ENCODE data around the gene FAM120AOS. TPM values are rescaled to one million over a fixed set of nuclear protein-coding genes. Genes with fewer than 3 reads are reported as not detected.

Gene FAM120AOS
- total RNA-seq, 4 donors from 2014 or later, result 53.2 to 76.3 (median 63.5) TPM

GRCh38 chr9:93415176-93415690, 38.1 kb downstream of the FAM120AOS start:
- no peak for TF ChIP-seq CTCF (IDR thresholded peaks at IDR 0.05; ENCODE audit: low read depth)

- TF ChIP-seq CTCF (IDR thresholded peaks at IDR 0.05; ENCODE audit: low read depth), result no peak
These were observed 39.9 kb downstream of the FAM120AOS start for GRCh38 chr9:93413530-93413929.

GRCh38 chr9:93406371-93406770, 47.0 kb downstream of the FAM120AOS start:
- TF ChIP-seq CTCF (IDR thresholded peaks at IDR 0.05; ENCODE audit: low read depth), result no peak

GRCh38 chr9:93398471-93398870, 54.9 kb downstream of the FAM120AOS start:
- TF ChIP-seq CTCF (IDR thresholded peaks at IDR 0.05; ENCODE audit: low read depth), result no peak

- TF ChIP-seq CTCF (IDR thresholded peaks at IDR 0.05; ENCODE audit: low read depth), result no peak
These were observed 55.6 kb downstream of the FAM120AOS start for GRCh38 chr9:93397661-93398373.

Small RNA genes within 50 kb of the gene (small RNA-seq; reads per million reads assigned to genes)
- gene RF00019, result 0.49 reads per million

Other genes with a start within 250 kb of the FAM120AOS start
- gene FAM120A, start 1.9 kb downstream of the FAM120AOS start, total RNA-seq, result 100 to 1,000 TPM in 2 of 4 donors, 10 to 100 TPM in 2; 68.7 to 105 (median 90.2) TPM
- gene PHF2, start 123.0 kb upstream of the FAM120AOS start, total RNA-seq, result 10 to 100 TPM; 15.0 to 28.6 (median 20.4) TPM

Data from subcutaneous adipose tissue (tissue), 4 donors.